HepG2 (cell line): ENCODE results near the gene CENPK. TPM values are rescaled to one million over a fixed set of nuclear protein-coding genes. Genes with fewer than 3 reads are reported as not detected.

ENCODE experiments used
- ATAC-seq: fragments of 200-7000 bp; cut with Tn5 transposase; 3 replicates; pipeline ENCODE4 v1.9.1; 2020; ENCODE audit warnings: mild to moderate bottlenecking, moderate library complexity
- BruUV-seq: library from RNA; stranded (reverse); fragments of 400-500 nt; replicated peaks from 2 replicates; lab custom pipeline; 2021; lab: Mats Ljungman, UMichigan
- CTCF ChIA-PET: fragments of 300-600 bp; formaldehyde crosslinking; extraction: SDS; loops from one replicate; lab custom pipeline; 2021; ENCODE audit warnings: low total read pairs, inconsistent platforms, low intra/inter-chr PET ratio; lab: Yijun Ruan, JAX
- POLR2A ChIA-PET: fragments of 350-600 bp; sonication (Branson Sonifier 250); formaldehyde crosslinking; loops from one replicate; lab custom pipeline; 2020; ENCODE audit warnings: antibody characterized with exemption, inconsistent platforms; lab: Yijun Ruan, JAX
- DNase-seq: peaks from one replicate; pipeline ENCODE4 v3.0.0-alpha.2; 2015; ENCODE audit warnings: low spot score
- FAIRE-seq: peaks from 3 replicates; lab custom pipeline; 2011; peaks lifted over from hg19 to GRCh38; lab: Jason Lieb, UNC
- H2AFZ ChIP-seq: one replicate; pipeline ENCODE4 v1.6.1; 2011; ENCODE audit warnings: low read length, inconsistent platforms
- H3K27ac ChIP-seq: fragments of 300-600 bp; 3 replicates; pipeline ENCODE4 v1.8.0; 2011; ENCODE audit warnings: mixed run types, mild to moderate bottlenecking, mixed read lengths, low read length, inconsistent platforms; ENCODE audit not compliant: insufficient read depth; ENCODE audit errors: extremely low read length
- H3K27me3 ChIP-seq, 2 experiments: fragments of 200-600 bp in 1 of 2; 2 replicates in 1 of 2; 3 replicates in 1 of 2; pipeline versions ENCODE4 v1.6.0 to v1.8.0; 2011; ENCODE audit warnings: low read length in 2 of 2, mild to moderate bottlenecking in 2 of 2, moderate library complexity in 2 of 2, inconsistent platforms in 1 of 2; ENCODE audit not compliant: insufficient read depth in 2 of 2, control insufficient read depth in 1 of 2
- H3K36me3 ChIP-seq, 2 experiments: fragments of 200-600 bp in 1 of 2; replicated peaks in 1 of 2; 2 replicates in 1 of 2; 3 replicates in 1 of 2; pipeline versions ENCODE4 v1.5.1 to v1.8.0; 2011; ENCODE audit warnings: low read length in 2 of 2, inconsistent platforms in 1 of 2; ENCODE audit not compliant: insufficient read depth in 2 of 2, control insufficient read depth in 1 of 2
- H3K4me1 ChIP-seq: 2 replicates; pipeline ENCODE4 v1.5.1; 2012; ENCODE audit warnings: low read length, inconsistent platforms; ENCODE audit not compliant: insufficient read depth
- H3K4me2 ChIP-seq: 2 replicates; pipeline ENCODE4 v1.6.0; 2011; ENCODE audit warnings: low read depth, low read length, inconsistent platforms
- H3K4me3 ChIP-seq, 3 experiments: fragments of 200-600 bp in 1 of 3; sonication (generic), shearing (Covaris generic) in 1 of 3; replicated peaks in 1 of 3; 2 replicates each; pipeline ENCODE4 v1.5.1; 2011 to 2016; ENCODE audit warnings: low read length in 3 of 3, inconsistent platforms in 2 of 3, low read depth in 2 of 3, mild to moderate bottlenecking in 2 of 3, control low read depth in 1 of 3, mixed read lengths in 1 of 3; ENCODE audit not compliant: insufficient read depth in 1 of 3
- H3K79me2 ChIP-seq: one replicate; pipeline ENCODE4 v1.6.1; 2011; ENCODE audit warnings: low read length, inconsistent platforms; ENCODE audit not compliant: insufficient read depth
- H3K9ac ChIP-seq: 2 replicates; pipeline ENCODE4 v1.6.0; 2011; ENCODE audit warnings: mild to moderate bottlenecking, low read depth, low read length, inconsistent platforms; ENCODE audit not compliant: insufficient read depth
- H3K9me3 ChIP-seq: 2 replicates; pipeline ENCODE4 v1.5.1; 2012; ENCODE audit warnings: mild to moderate bottlenecking, low read length
- H4K20me1 ChIP-seq: 2 replicates; pipeline ENCODE4 v1.6.0; 2011; ENCODE audit warnings: inconsistent platforms, mild to moderate bottlenecking, low read length, moderate library complexity; ENCODE audit not compliant: insufficient read depth
- BATF2 ChIP-seq: sonication (generic); formaldehyde crosslinking; IDR thresholded peaks from 2 replicates; pipeline ENCODE4 v1.8.0; 2022; ENCODE audit warnings: mild to moderate bottlenecking, missing genetic modification reagents, moderate library complexity
- CEBPB ChIP-seq: IDR thresholded peaks from 2 replicates; pipeline ENCODE4 v1.6.1; 2011; ENCODE audit warnings: low read depth, low read length, improper control_type of control experiment, borderline replicate concordance
- GPBP1L1 ChIP-seq: sonication (generic); formaldehyde crosslinking; IDR thresholded peaks from 2 replicates; pipeline ENCODE4 v1.5.0; 2020; ENCODE audit warnings: mild to moderate bottlenecking, missing genetic modification reagents
- KLF15 ChIP-seq: sonication (generic); formaldehyde crosslinking; IDR thresholded peaks from 2 replicates; pipeline ENCODE4 v1.8.1; 2023; ENCODE audit warnings: borderline replicate concordance, mild to moderate bottlenecking, inconsistent platforms, missing genetic modification reagents, mixed read lengths
- LCORL ChIP-seq, 2 experiments: fragments of 450-650 bp in 1 of 2; sonication (generic) in 1 of 2; formaldehyde crosslinking in 1 of 2; IDR thresholded peaks; 2 replicates each; pipeline versions ENCODE4 v1.5.0 to v1.6.1; 2017 to 2020; ENCODE audit warnings: antibody characterized with exemption in 1 of 2, missing genetic modification reagents in 1 of 2
- NCOR1 ChIP-seq: fragments of 200-600 bp; sonication (generic); IDR thresholded peaks from 2 replicates; pipeline ENCODE4 v1.7.0; 2017; ENCODE audit warnings: antibody characterized with exemption, low read length, borderline replicate concordance
- PTBP1 ChIP-seq: fragments of 200-400 bp; formaldehyde crosslinking; IDR thresholded peaks from 2 replicates; pipeline ENCODE4 v1.6.1; 2018; ENCODE audit warnings: low read length, low read depth; ENCODE audit not compliant: poor library complexity, severe bottlenecking
- RFX3 ChIP-seq: IDR thresholded peaks from 2 replicates; pipeline ENCODE4 v1.6.1; 2016; ENCODE audit warnings: missing biosample characterization, missing genetic modification reagents
- ZBTB1 ChIP-seq: sonication (generic); formaldehyde crosslinking; IDR thresholded peaks from 2 replicates; pipeline ENCODE4 v1.4.0; 2020; ENCODE audit warnings: missing genetic modification reagents, borderline replicate concordance
- ZNF558 ChIP-seq: sonication (generic); formaldehyde crosslinking; IDR thresholded peaks from 2 replicates; pipeline ENCODE4 v1.9.0; 2022; ENCODE audit warnings: mild to moderate bottlenecking, missing genetic modification reagents, borderline replicate concordance
- ZNF773 ChIP-seq: sonication (generic); formaldehyde crosslinking; IDR thresholded peaks from 2 replicates; pipeline ENCODE4 v1.4.0; 2020; ENCODE audit warnings: missing genetic modification reagents, borderline replicate concordance
- WGBS: methylation state at CpG from one replicate; pipeline ENCODE4 v1.1.6; 2017; ENCODE audit warnings: low lambda C conversion rate; 5-methylcytosine and 5-hydroxymethylcytosine counted together
- in situ Hi-C: cut with HindIII; loops from 2 replicates; pipeline ENCODE4 v1.10.0; 2017; ENCODE audit warnings: low pct_unique_long_range_greater_than_20kb; ENCODE audit not compliant: extremely low pct_ligation_motif_present
- intact Hi-C: fragments of 100-400 bp; cut with micrococcal nuclease; formaldehyde crosslinking; loops from one replicate; pipeline ENCODE4 v1.10.0; 2022; ENCODE audit not compliant: unreplicated experiment
- polyA plus RNA-seq, 8 experiments: library from polyadenylated mRNA; depleted of rRNA in 3 of 8; stranded (reverse) in 7 of 8; unstranded in 1 of 8; fragments of >200 nt; fragmentation: Illumina TruSeq in 4 of 8; extraction: Trizol in 4 of 8; gene quantifications; 2 replicates each; pipeline versions ENCODE4 v1.2.1 to v1.2.3, GENCODE V29; 2011 to 2016; ENCODE audit warnings: low read depth in 4 of 8, missing spikeins in 1 of 8, mixed read lengths in 1 of 8; ENCODE audit not compliant: insufficient read depth in 1 of 8
- total RNA-seq, 5 experiments: library from RNA; depleted of rRNA; stranded (reverse); fragments of >200 nt; fragmentation: Illumina TruSeq; extraction: Trizol; gene quantifications; 2 replicates each; pipeline ENCODE4 v1.2.3, GENCODE V29; 2016; ENCODE audit warnings: low read depth in 1 of 5

CENPK gene
- total and polyA plus RNA-seq, 2 of the 13 experiments (the other 11 are each of a cell fraction or from before 2014, with no cell fraction given): 14.3 to 54.4 TPM

GRCh38 chr5:65512170-65512937, 50.6 kb downstream of the CENPK start (continued):
- TF ChIP-seq LCORL (IDR thresholded peaks at IDR 0.05) (no peak), LCORL (CRISPR knock-in tag; IDR thresholded peaks at IDR 0.05) (no peak), ZNF773 (CRISPR knock-in tag) (no peak), ZNF558 (CRISPR knock-in tag) (no peak), NCOR1 (no peak), RFX3 (no peak), ZBTB1 (CRISPR knock-in tag) (no peak), KLF15 (CRISPR knock-in tag) (no peak), BATF2 (CRISPR knock-in tag) (no peak), CEBPB (no peak)

GRCh38 chr5:65508978-65509377, 54.0 kb downstream of the CENPK start:
- no TSS peak for BruUV-seq
- no peaks in the 10 kb centered on the region for H3K9me3 ChIP-seq
- no peak overlapping the region for H3K4me3 ChIP-seq
- WGBS: 100% methylated on average over 2 of the region's 2 CpGs
- TF ChIP-seq PTBP1 (no peak), GPBP1L1 (no peak)
- no peaks in the 10 kb centered on the region for H3K36me3 ChIP-seq
- no peaks in the 10 kb centered on the region for H3K4me1 ChIP-seq
- H4K20me1 ChIP-seq: no peaks in the 10 kb centered on the region
- H3K27me3 ChIP-seq: no peaks in the 10 kb centered on the region
- H3K9ac ChIP-seq: no peak overlapping the region
- H2AFZ ChIP-seq: no peak overlapping the region
- H3K79me2 ChIP-seq: no peaks in the 10 kb centered on the region
- in situ Hi-C loops (no loop called here), intact Hi-C loops (no loop called here)
- DNase-seq (no peak), ATAC-seq (no peak), FAIRE-seq (no peak)
- H3K4me2 ChIP-seq: no peak overlapping the region
- ChIA-PET CTCF (no interaction called here), POLR2A (no interaction called here)
- H3K27ac ChIP-seq: no peak overlapping the region
